Measurements from ENCODE around the gene RPS19. TPM values are rescaled to one million over a fixed set of nuclear protein-coding genes. Genes with fewer than 3 reads are reported as not detected.

RPS19 gene
- total RNA-seq, result 1,000 to 10,000 TPM; 2,321 to 2,418 TPM
- 4,136 TPM for polyA plus RNA-seq (2013, experiment 1 of 2)
- 3,965 TPM for polyA plus RNA-seq (2013, experiment 2 of 2)
- long read RNA-seq, experiment 1, transcript RPS19-206 (6 exons, 2,359 nt), result major isoform, 574 of 1,039 reads
- long read RNA-seq, experiment 1, partial matches to known transcripts, result 438 of 1,039 reads
- long read RNA-seq, experiment 1, other reads (novel, unspliced or antisense), result 25 of 1,039 reads
- long read RNA-seq, experiment 2, transcript RPS19-206 (6 exons, 2,359 nt), result major isoform, 990 of 1,013 reads
- long read RNA-seq, experiment 2, partial matches to known transcripts, result 14 of 1,013 reads
- long read RNA-seq, experiment 2, other reads (novel, unspliced or antisense), result 4 of 1,013 reads
- long read RNA-seq, experiment 3, transcript RPS19-206 (6 exons, 2,359 nt), result major isoform, 1,262 of 1,305 reads
- long read RNA-seq, experiment 3, partial matches to known transcripts, result 34 of 1,305 reads
- long read RNA-seq, experiment 3, other reads (novel, unspliced or antisense), result 3 of 1,305 reads
- long read RNA-seq, experiment 4, transcript RPS19-206 (6 exons, 2,359 nt), result major isoform, 16 of 18 reads
- long read RNA-seq, experiment 4, partial matches to known transcripts, result 0 of 18 reads
- long read RNA-seq, experiment 4, other reads (novel, unspliced or antisense), result 2 of 18 reads

- Histone ChIP-seq H3K4me1 (ENCODE audit: control insufficient read depth, insufficient read depth, low read length) (peaks cover 28% of the 10 kb centered on the region), H3K36me3 (ENCODE audit: control insufficient read depth, insufficient read depth, low read length) (peaks cover 43% of the 10 kb centered on the region), H3K9me3 (ENCODE audit: control insufficient read depth, low read length) (no peaks in the 10 kb centered on the region), H3K9ac (ENCODE audit: extremely low read depth, low read length, poor library complexity, severe bottlenecking) (peak within 1 kb of the TSS; percentile 99), H3K27me3 (ENCODE audit: control insufficient read depth, insufficient read depth, low read length, poor library complexity, severe bottlenecking) (peaks cover 1% of the 10 kb centered on the region), H3K27ac (ENCODE audit: low read depth, low read length) (peak within 1 kb of the TSS; percentile 85), H3K4me3 (ENCODE audit: low read length) (peak within 1 kb of the TSS; percentile 98)
- H3K36me3 Mint-ChIP-seq (ENCODE audit: low read depth), result peaks cover 43% of the 10 kb centered on the region
- peak within 1 kb of the TSS; percentile 97 for H3K27ac Mint-ChIP-seq
- peak within 1 kb of the TSS; percentile 81 for H3K4me3 Mint-ChIP-seq
- peaks cover 12% of the 10 kb centered on the region for H3K27me3 Mint-ChIP-seq (ENCODE audit: insufficient read depth)
- peak; percentile 99 for DNase-seq
- peaks cover 26% of the 10 kb centered on the region for H3K4me1 Mint-ChIP-seq
- no peaks in the 10 kb centered on the region for H3K9me3 Mint-ChIP-seq
- WGBS, 2 experiments (ENCODE audit: insufficient coverage in 1 of 2, insufficient read length in 1 of 2), result 0% methylated on average over 22 to 76 of the region's 76 CpGs
- TF ChIP-seq CTCF (conservative IDR thresholded peaks at IDR 0.05), result peak; percentile 72
These were observed at the start of gene RPS19 for GRCh38 chr19:41859618-41860418. RPS19 (plus strand) TSS chr19:41860255; CDS start chr19:41860775, 520 bp downstream.

GRCh38 chr19:41810301-41810700 lies 49.8 kb upstream of the RPS19 start:
- H3K4me1 Mint-ChIP-seq, result no peaks in the 10 kb centered on the region
- no peak overlapping the region for H3K27ac Mint-ChIP-seq
- no peak for DNase-seq
- TF ChIP-seq CTCF (conservative IDR thresholded peaks at IDR 0.05), result no peak
- no peak overlapping the region for H3K4me3 ChIP-seq (ENCODE audit: low read length)
- H3K9me3 ChIP-seq (ENCODE audit: control insufficient read depth, low read length), result no peaks in the 10 kb centered on the region
- no peaks in the 10 kb centered on the region for H3K4me1 ChIP-seq (ENCODE audit: control insufficient read depth, insufficient read depth, low read length)
- no peak overlapping the region for H3K4me3 Mint-ChIP-seq
- H3K27me3 ChIP-seq (ENCODE audit: control insufficient read depth, insufficient read depth, low read length, poor library complexity, severe bottlenecking), result peaks cover 11% of the 10 kb centered on the region
- no peak overlapping the region for H3K9ac ChIP-seq (ENCODE audit: extremely low read depth, low read length, poor library complexity, severe bottlenecking)
- no peaks in the 10 kb centered on the region for H3K36me3 Mint-ChIP-seq (ENCODE audit: low read depth)
- peaks cover 2% of the 10 kb centered on the region for H3K27me3 Mint-ChIP-seq (ENCODE audit: insufficient read depth)
- H3K36me3 ChIP-seq (ENCODE audit: control insufficient read depth, insufficient read depth, low read length), result no peaks in the 10 kb centered on the region
- WGBS, 2 experiments (ENCODE audit: insufficient coverage in 1 of 2, insufficient read length in 1 of 2), result 40 to 80% methylated on average over 1 to 4 of the region's 4 CpGs
- no peak overlapping the region for H3K27ac ChIP-seq (ENCODE audit: low read depth, low read length)
- peaks cover 31% of the 10 kb centered on the region for H3K9me3 Mint-ChIP-seq

- Histone ChIP-seq H3K4me1 (ENCODE audit: control insufficient read depth, insufficient read depth, low read length) (no peaks in the 10 kb centered on the region), H3K4me3 (ENCODE audit: low read length) (no peak overlapping the region), H3K36me3 (ENCODE audit: control insufficient read depth, insufficient read depth, low read length) (no peaks in the 10 kb centered on the region), H3K27me3 (ENCODE audit: control insufficient read depth, insufficient read depth, low read length, poor library complexity, severe bottlenecking) (peaks cover 11% of the 10 kb centered on the region), H3K9me3 (ENCODE audit: control insufficient read depth, low read length) (no peaks in the 10 kb centered on the region), H3K27ac (ENCODE audit: low read depth, low read length) (no peak overlapping the region), H3K9ac (ENCODE audit: extremely low read depth, low read length, poor library complexity, severe bottlenecking) (no peak overlapping the region)
- no peak overlapping the region for H3K4me3 Mint-ChIP-seq
- H3K9me3 Mint-ChIP-seq, result peaks cover 31% of the 10 kb centered on the region
- no peak overlapping the region for H3K27ac Mint-ChIP-seq
- no peak for DNase-seq
- peaks cover 2% of the 10 kb centered on the region for H3K27me3 Mint-ChIP-seq (ENCODE audit: insufficient read depth)
- 72 to 80% methylated on average over 1 to 3 of the region's 3 CpGs for WGBS, 2 experiments (ENCODE audit: insufficient coverage in 1 of 2, insufficient read length in 1 of 2)
- no peaks in the 10 kb centered on the region for H3K36me3 Mint-ChIP-seq (ENCODE audit: low read depth)
- no peaks in the 10 kb centered on the region for H3K4me1 Mint-ChIP-seq
- TF ChIP-seq CTCF (conservative IDR thresholded peaks at IDR 0.05), result no peak
These were observed 49.0 kb upstream of the RPS19 start for GRCh38 chr19:41811036-41811435.

Measured in endodermal cell (in vitro differentiated cells).